GM12891 (cell line): Measurements from ENCODE around the gene TNPO3.

Source experiments
- DNase-seq: peaks from one replicate; pipeline ENCODE4 v3.0.0; 2011; ENCODE audit warnings: low spot score; ENCODE audit not compliant: insufficient read length
- FAIRE-seq: peaks from 2 replicates; lab custom pipeline; 2011; peaks lifted over from hg19 to GRCh38; lab: Jason Lieb, UNC
- PAX5 ChIP-seq: IDR thresholded peaks from 2 replicates; pipeline ENCODE4 v1.6.1; 2011; ENCODE audit warnings: low read length, moderate library complexity, mild to moderate bottlenecking; ENCODE audit not compliant: insufficient read depth, severe bottlenecking
- POLR2A ChIP-seq: IDR thresholded peaks from 2 replicates; pipeline ENCODE4 v1.6.1; 2011; ENCODE audit warnings: low read depth, low read length, control low read depth
- POLR2AphosphoS5 ChIP-seq: IDR thresholded peaks from 2 replicates; pipeline ENCODE4 v1.6.1; 2011; ENCODE audit warnings: low read depth, low read length, control low read depth
- POU2F2 ChIP-seq: IDR thresholded peaks from 2 replicates; pipeline ENCODE4 v1.6.1; 2011; ENCODE audit warnings: low read depth, mild to moderate bottlenecking, control low read depth, low read length, moderate library complexity
- SPI1 ChIP-seq: IDR thresholded peaks from 2 replicates; pipeline ENCODE4 v1.6.1; 2011; ENCODE audit warnings: low read depth, low read length, control low read depth
- TAF1 ChIP-seq: IDR thresholded peaks from 2 replicates; pipeline ENCODE4 v1.6.1; 2011; ENCODE audit warnings: low read depth, low read length, control low read depth

Gene TNPO3

DNA sequence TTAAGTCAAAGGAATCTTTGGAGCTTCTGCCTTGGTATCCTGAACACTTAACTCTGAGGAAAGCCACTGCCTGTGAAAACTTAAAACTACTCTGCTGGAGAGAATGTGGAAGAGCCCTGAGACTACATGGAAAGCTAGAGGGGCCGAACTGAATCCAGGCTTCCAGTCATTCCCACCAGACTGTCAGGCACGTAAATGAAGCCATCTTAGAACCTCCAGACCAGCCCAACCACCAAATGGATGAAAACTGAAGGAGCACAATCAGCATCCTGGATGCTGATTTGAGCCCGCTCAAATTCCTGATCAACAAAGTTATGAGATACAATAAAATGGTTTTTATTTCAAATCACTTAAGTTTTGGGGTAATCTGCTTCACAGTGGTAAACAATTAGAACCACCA lies 30.8 kb downstream of the TNPO3 start:
- FAIRE-seq: no peak
- TF ChIP-seq SPI1 (no peak), POU2F2 (no peak), POLR2A (no peak), POLR2AphosphoS5 (no peak), PAX5 (no peak), TAF1 (no peak)
- no peak for DNase-seq

GRCh38 chr7:129021656-129022055 lies 33.3 kb downstream of the TNPO3 start:
- FAIRE-seq (no peak), DNase-seq (no peak)
- TF ChIP-seq PAX5 (no peak), POLR2A (no peak), POU2F2 (no peak), SPI1 (no peak), TAF1 (no peak), POLR2AphosphoS5 (no peak)

GRCh38 chr7:129017933-129018538 lies 36.9 kb downstream of the TNPO3 start:
- DNase-seq (no peak), FAIRE-seq (peak; percentile 82)
- no peak for TF ChIP-seq POLR2AphosphoS5
- TF ChIP-seq PAX5: no peak
- no peak for TF ChIP-seq TAF1
- no peak; the same call in 1 of the 2 replicates for TF ChIP-seq POU2F2
- TF ChIP-seq POLR2A: no peak
- no peak for TF ChIP-seq SPI1

DNA sequence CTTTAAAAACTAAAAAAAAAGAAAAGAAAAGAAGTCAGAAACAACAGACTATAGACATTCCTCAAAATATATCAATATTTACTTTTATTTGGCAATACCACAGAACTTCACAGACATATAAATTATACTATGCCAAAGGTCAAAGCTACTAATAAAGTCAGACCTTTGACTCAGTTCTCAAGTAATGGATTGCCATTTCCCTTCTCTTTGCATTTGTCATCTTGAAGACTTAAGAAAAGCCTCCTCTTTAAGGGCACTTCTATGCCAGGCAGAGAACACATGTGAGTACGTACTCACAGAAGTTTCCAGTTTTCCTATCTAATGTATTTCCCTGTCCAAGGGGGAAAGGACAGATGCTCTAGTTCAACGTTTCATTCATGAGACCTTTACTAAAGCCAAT lies 37.6 kb downstream of the TNPO3 start:
- DNase-seq: no peak
- FAIRE-seq: no peak
- no peak for TF ChIP-seq POLR2A
- TF ChIP-seq PAX5: no peak
- TF ChIP-seq POU2F2: no peak
- TF ChIP-seq POLR2AphosphoS5: no peak
- no peak for TF ChIP-seq TAF1
- TF ChIP-seq SPI1: no peak

GRCh38 chr7:129014501-129015101 lies 40.3 kb downstream of the TNPO3 start:
- DNase-seq: no peak
- TF ChIP-seq POLR2A (no peak), PAX5 (no peak), POU2F2 (no peak), SPI1 (no peak), POLR2AphosphoS5 (no peak), TAF1 (no peak)
- FAIRE-seq: no peak

- no peak for DNase-seq
- TF ChIP-seq SPI1 (peak; percentile 28; the same call in 1 of the 2 replicates), POLR2A (no peak)
- peak; percentile 20 for FAIRE-seq
These were observed 41.7 kb downstream of the TNPO3 start for GRCh38 chr7:129013048-129013724.

DNA sequence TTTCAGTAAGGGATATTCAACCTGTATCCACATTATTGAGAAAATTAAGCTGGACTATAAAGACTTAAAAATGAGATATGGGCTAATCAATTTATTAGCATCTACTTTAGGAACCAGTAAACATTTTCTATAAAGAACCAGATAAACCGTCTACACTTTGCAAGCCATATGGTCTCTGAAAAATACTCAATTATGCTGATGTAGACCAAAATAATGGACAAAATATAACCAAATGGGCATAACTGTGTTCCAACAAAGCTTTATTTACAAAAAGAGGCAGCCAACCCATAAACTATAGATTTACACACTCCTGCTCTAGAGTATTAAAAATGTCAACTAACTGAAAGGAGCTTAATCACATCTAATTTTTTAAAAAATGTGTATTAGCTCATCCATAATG lies 42.3 kb downstream of the TNPO3 start:
- TF ChIP-seq TAF1: no peak
- no peak for TF ChIP-seq POLR2AphosphoS5
- TF ChIP-seq POLR2A: no peak
- no peak for FAIRE-seq
- no peak for DNase-seq

GRCh38 chr7:129010075-129010474 lies 44.8 kb downstream of the TNPO3 start:
- FAIRE-seq (no peak), DNase-seq (no peak)
- TF ChIP-seq POU2F2 (no peak), POLR2AphosphoS5 (no peak), PAX5 (no peak), POLR2A (no peak), SPI1 (no peak), TAF1 (no peak)

DNA sequence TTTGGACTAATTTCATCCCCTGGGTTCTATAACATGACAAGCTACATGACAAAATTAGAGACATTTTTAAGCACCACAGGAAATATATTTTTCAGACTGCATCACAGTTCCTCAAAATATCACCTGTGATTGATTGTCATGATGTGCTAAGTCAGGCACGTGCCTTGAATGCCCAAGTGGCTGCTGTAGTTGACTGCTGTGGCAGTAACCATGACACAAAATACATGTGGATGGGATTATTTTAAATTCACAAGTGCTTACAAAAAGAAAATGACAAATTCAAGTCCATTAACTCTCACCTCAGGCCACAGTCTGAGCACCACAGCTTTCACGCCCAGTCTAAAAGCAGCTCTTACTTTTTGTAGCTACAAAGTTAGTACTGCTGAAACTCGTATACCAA lies 45.5 kb downstream of the TNPO3 start:
- DNase-seq (no peak), FAIRE-seq (peak; percentile 93)
- TF ChIP-seq POLR2AphosphoS5 (peak; percentile 41; the same call in 1 of the 2 replicates), SPI1 (peak; percentile 93), TAF1 (no peak), POU2F2 (peak; percentile 71; the same call in 1 of the 2 replicates), POLR2A (no peak), PAX5 (no peak)

DNA sequence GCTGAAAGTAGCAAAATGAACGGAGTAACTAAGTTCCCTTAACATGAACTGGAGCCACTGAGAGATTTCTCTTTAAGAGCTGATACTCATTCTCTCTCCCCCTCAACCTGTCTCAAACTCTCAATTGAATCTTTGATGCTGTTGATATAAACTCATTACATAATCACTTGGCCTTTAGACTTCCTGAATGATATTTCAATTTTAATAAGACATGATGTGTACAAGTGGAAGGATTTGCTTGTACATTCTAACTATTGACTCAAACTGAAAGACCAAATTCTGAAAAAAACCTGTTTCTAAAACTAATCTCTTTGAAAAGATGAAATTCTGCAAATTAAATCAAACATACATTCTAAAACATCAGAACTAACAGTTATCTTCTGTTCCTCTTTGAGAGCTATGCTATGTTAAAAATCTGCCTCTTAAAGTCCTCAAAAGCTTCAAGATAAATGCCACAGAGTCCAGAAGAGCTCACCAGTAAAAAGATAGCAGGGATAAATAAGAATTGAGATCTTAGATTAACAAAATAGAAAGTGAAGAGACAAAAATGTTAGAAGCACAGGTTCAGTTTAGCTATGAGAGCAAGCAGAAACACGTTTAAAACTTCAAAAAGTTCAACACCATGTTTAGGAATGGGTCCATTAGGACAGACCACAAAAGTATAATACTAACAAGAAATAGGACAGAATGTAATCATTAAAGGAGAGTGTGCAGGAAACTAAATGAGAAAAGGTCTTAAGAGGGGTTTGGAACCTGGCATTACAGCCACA lies 46.1 kb downstream of the TNPO3 start:
- no peak for DNase-seq
- FAIRE-seq: peak; percentile 56
- no peak for TF ChIP-seq SPI1
- no peak for TF ChIP-seq POLR2A
- no peak for TF ChIP-seq PAX5
- no peak for TF ChIP-seq TAF1
- TF ChIP-seq POLR2AphosphoS5: no peak
- TF ChIP-seq POU2F2: no peak

GRCh38 chr7:129007572-129007971 lies 47.3 kb downstream of the TNPO3 start:
- no peak for DNase-seq
- FAIRE-seq: peak; percentile 76
- TF ChIP-seq POU2F2 (no peak), POLR2A (no peak), SPI1 (no peak), PAX5 (no peak), POLR2AphosphoS5 (no peak), TAF1 (no peak)
